Mesothelial cell of epicardium (in vitro differentiated cells): ENCODE data around the gene RCAN1. TPM values are rescaled to one million over a fixed set of nuclear protein-coding genes. Genes with fewer than 3 reads are reported as not detected.

Experiments used
- DNase-seq, 2 experiments: peaks; one replicate each; pipeline ENCODE4 v3.0.0; 2021; ENCODE audit warnings: low spot score in 2 of 2; ENCODE audit not compliant: unreplicated experiment in 2 of 2
- H3K27ac Mint-ChIP-seq: 2 replicates; pipeline ENCODE4 v1.8.0; 2021; ENCODE audit warnings: mixed read lengths
- H3K27me3 Mint-ChIP-seq: 2 replicates; pipeline ENCODE4 v1.8.0; 2021; ENCODE audit warnings: low read depth, mixed read lengths
- H3K36me3 Mint-ChIP-seq: 2 replicates; pipeline ENCODE4 v1.8.0; 2021; ENCODE audit warnings: mixed read lengths
- H3K4me1 Mint-ChIP-seq: 2 replicates; pipeline ENCODE4 v1.8.0; 2021; ENCODE audit warnings: mixed read lengths
- H3K4me3 Mint-ChIP-seq: 2 replicates; pipeline ENCODE4 v1.8.0; 2021; ENCODE audit warnings: mild to moderate bottlenecking, moderate library complexity, mixed read lengths
- H3K9me3 Mint-ChIP-seq: 2 replicates; pipeline ENCODE4 v1.8.0; 2021; ENCODE audit warnings: mixed read lengths
- CTCF ChIP-seq: fragments of 200-600 bp; sonication (generic); IDR thresholded peaks from one replicate; pipeline ENCODE4 v1.5.0; 2021; ENCODE audit warnings: antibody characterized with exemption; ENCODE audit not compliant: unreplicated experiment
- total RNA-seq: library from RNA; stranded (reverse); gene quantifications from 3 replicates; pipeline ENCODE4 v1.2.1, GENCODE V29; 2021

The RCAN1 gene
- 13.9 to 15.7 TPM (median 14.8 TPM) in 3 replicates for total RNA-seq

- DNase-seq = peak; percentile 61 to 83
- H3K4me1 Mint-ChIP-seq = peaks cover 5% of the 10 kb centered on the region
- H3K27me3 Mint-ChIP-seq = peaks cover 66% of the 10 kb centered on the region
- H3K36me3 Mint-ChIP-seq = no peaks in the 10 kb centered on the region
- H3K27ac Mint-ChIP-seq = peak within 1 kb of the TSS; percentile 66
- H3K9me3 Mint-ChIP-seq = no peaks in the 10 kb centered on the region
- TF ChIP-seq CTCF = no peak
- peak within 1 kb of the TSS; percentile 79 for H3K4me3 Mint-ChIP-seq
These were observed at the start of gene RCAN1 for GRCh38 chr21:34614628-34615486. Gene RCAN1 (minus strand): TSS chr21:34615113. CDS start chr21:34615011, 102 bp downstream.

- H3K9me3 Mint-ChIP-seq = peaks cover 30% of the 10 kb centered on the region
- H3K4me1 Mint-ChIP-seq = no peaks in the 10 kb centered on the region
- no peak for TF ChIP-seq CTCF
- H3K27me3 Mint-ChIP-seq = peaks cover 86% of the 10 kb centered on the region
- no peak overlapping the region for H3K27ac Mint-ChIP-seq
- DNase-seq = no peak
- no peak overlapping the region for H3K4me3 Mint-ChIP-seq
- H3K36me3 Mint-ChIP-seq = peaks cover 1% of the 10 kb centered on the region
These were observed 46.9 kb upstream of the RCAN1 start for GRCh38 chr21:34661848-34662247.

- peaks cover 61% of the 10 kb centered on the region for H3K27me3 Mint-ChIP-seq
- no peaks in the 10 kb centered on the region for H3K36me3 Mint-ChIP-seq
- no peak overlapping the region for H3K27ac Mint-ChIP-seq
- DNase-seq = no peak
- peaks cover 20% of the 10 kb centered on the region for H3K9me3 Mint-ChIP-seq
- TF ChIP-seq CTCF = no peak
- peaks cover 1% of the 10 kb centered on the region for H3K4me1 Mint-ChIP-seq
- H3K4me3 Mint-ChIP-seq = no peak overlapping the region
These were observed 38.6 kb upstream of the RCAN1 start for GRCh38 chr21:34653522-34653921.

- Mint-ChIP-seq H3K9me3 (peaks cover 20% of the 10 kb centered on the region), H3K36me3 (no peaks in the 10 kb centered on the region), H3K27me3 (peaks cover 48% of the 10 kb centered on the region), H3K27ac (no peak overlapping the region), H3K4me3 (no peak overlapping the region), H3K4me1 (peaks cover 15% of the 10 kb centered on the region)
- TF ChIP-seq CTCF = no peak
- DNase-seq = no peak
These were observed 36.7 kb upstream of the RCAN1 start for GRCh38 chr21:34651642-34652041.

GRCh38 chr21:34650861-34651431, 36.0 kb upstream of the RCAN1 start:
- no peak overlapping the region for H3K4me3 Mint-ChIP-seq
- peaks cover 15% of the 10 kb centered on the region for H3K4me1 Mint-ChIP-seq
- TF ChIP-seq CTCF = no peak
- H3K27me3 Mint-ChIP-seq = peaks cover 41% of the 10 kb centered on the region
- DNase-seq = no peak
- H3K36me3 Mint-ChIP-seq = no peaks in the 10 kb centered on the region
- peaks cover 20% of the 10 kb centered on the region for H3K9me3 Mint-ChIP-seq
- H3K27ac Mint-ChIP-seq = no peak overlapping the region
